ENCODE measurements around the gene ST6GAL1. TPM values are rescaled to one million over a fixed set of nuclear protein-coding genes. Genes with fewer than 3 reads are reported as not detected.

Gene ST6GAL1
- total and polyA plus RNA-seq, 12 donors: 7.2 to 95.0 (median 55.4) TPM

DNA sequence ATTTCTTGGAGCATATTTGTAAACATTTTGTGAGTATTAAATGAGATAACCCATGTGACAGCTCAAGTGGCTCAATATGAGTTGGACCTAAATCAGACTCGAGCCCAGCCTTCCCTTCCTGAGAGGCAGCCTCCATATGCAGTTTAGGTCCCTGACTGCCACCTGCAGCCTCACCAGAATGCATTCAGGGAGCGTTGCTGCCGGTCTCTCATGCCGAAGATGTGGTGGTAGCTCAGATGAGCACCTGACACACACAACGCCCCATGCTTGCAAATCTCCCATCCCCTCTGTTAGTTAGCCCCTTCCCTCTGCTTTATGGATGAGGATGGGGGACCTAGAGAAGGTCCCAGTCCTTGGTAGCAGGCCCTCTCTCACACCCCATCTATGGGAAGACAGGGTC, 9.2 kb downstream of the ST6GAL1 start:
- no peaks in the 10 kb centered on the region for H3K36me3 ChIP-seq (replicated peaks in 1 of 2)
- no peak overlapping the region for H3K4me3 ChIP-seq
- peak in 1 of 7 donors; percentile 34 for DNase-seq
- H3K27ac ChIP-seq: no peak overlapping the region
- intact Hi-C loops (cut with DNase I): no loop called here
- no peaks in the 10 kb centered on the region for H3K9me3 ChIP-seq (replicated peaks in 1 of 3)
- H3K27me3 ChIP-seq: no peaks in the 10 kb centered on the region
- no peaks in the 10 kb centered on the region for H3K4me1 ChIP-seq (replicated peaks in 1 of 2)
- WGBS, 4 donors: 84 to 96% (median 85%) methylated on average over 4 to 5 of the region's 5 CpGs
- TF ChIP-seq, protein P1, sequence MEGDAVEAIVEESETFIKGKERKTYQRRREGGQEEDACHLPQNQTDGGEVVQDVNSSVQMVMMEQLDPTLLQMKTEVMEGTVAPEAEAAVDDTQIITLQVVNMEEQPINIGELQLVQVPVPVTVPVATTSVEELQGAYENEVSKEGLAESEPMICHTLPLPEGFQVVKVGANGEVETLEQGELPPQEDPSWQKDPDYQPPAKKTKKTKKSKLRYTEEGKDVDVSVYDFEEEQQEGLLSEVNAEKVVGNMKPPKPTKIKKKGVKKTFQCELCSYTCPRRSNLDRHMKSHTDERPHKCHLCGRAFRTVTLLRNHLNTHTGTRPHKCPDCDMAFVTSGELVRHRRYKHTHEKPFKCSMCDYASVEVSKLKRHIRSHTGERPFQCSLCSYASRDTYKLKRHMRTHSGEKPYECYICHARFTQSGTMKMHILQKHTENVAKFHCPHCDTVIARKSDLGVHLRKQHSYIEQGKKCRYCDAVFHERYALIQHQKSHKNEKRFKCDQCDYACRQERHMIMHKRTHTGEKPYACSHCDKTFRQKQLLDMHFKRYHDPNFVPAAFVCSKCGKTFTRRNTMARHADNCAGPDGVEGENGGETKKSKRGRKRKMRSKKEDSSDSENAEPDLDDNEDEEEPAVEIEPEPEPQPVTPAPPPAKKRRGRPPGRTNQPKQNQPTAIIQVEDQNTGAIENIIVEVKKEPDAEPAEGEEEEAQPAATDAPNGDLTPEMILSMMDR (IDR thresholded peaks at IDR 0.05): no peak

- Histone ChIP-seq H3K4me1 (replicated peaks in 1 of 2) (no peaks in the 10 kb centered on the region), H3K27ac (peak overlapping the region in 1 of 5 donors; percentile 38), H3K36me3 (replicated peaks in 1 of 2) (no peaks in the 10 kb centered on the region), H3K27me3 (no peaks in the 10 kb centered on the region), H3K9me3 (replicated peaks in 1 of 3) (no peaks in the 10 kb centered on the region), H3K4me3 (no peak overlapping the region)
- TF ChIP-seq POLR2A (IDR thresholded peaks at IDR 0.05): no peak
- TF ChIP-seq, protein P1 (IDR thresholded peaks at IDR 0.05): no peak
- WGBS, 4 donors: 16 to 26% (median 21%) methylated on average over 4 of the region's 4 CpGs
- intact Hi-C loops (cut with DNase I): no loop called here
- peak in 1 of 7 donors; percentile 50 for DNase-seq
These were observed 10.6 kb downstream of the ST6GAL1 start for GRCh38 chr3:186940967-186941366.

- Histone ChIP-seq H3K36me3 (replicated peaks in 1 of 2) (no peaks in the 10 kb centered on the region), H3K27ac (no peak overlapping the region), H3K27me3 (no peaks in the 10 kb centered on the region), H3K9me3 (replicated peaks in 1 of 3) (no peaks in the 10 kb centered on the region), H3K4me3 (no peak overlapping the region), H3K4me1 (replicated peaks in 1 of 2) (no peaks in the 10 kb centered on the region)
- intact Hi-C loops (cut with DNase I): no loop called here
- TF ChIP-seq POLR2A (IDR thresholded peaks at IDR 0.05): no peak
- TF ChIP-seq, protein P1 (IDR thresholded peaks at IDR 0.05): no peak
- 57 to 67% (median 63%) methylated on average over 4 of the region's 4 CpGs for WGBS, 4 donors
- DNase-seq: no peak
These were observed 11.8 kb downstream of the ST6GAL1 start for GRCh38 chr3:186942168-186942567.

- Histone ChIP-seq H3K36me3 (replicated peaks in 1 of 2) (no peaks in the 10 kb centered on the region), H3K4me3 (no peak overlapping the region), H3K9me3 (replicated peaks in 1 of 3) (no peaks in the 10 kb centered on the region), H3K4me1 (replicated peaks in 1 of 2) (no peaks in the 10 kb centered on the region), H3K27ac (no peak overlapping the region), H3K27me3 (no peaks in the 10 kb centered on the region)
- TF ChIP-seq, protein P1 (IDR thresholded peaks at IDR 0.05): no peak
- no peak for TF ChIP-seq POLR2A (IDR thresholded peaks at IDR 0.05)
- WGBS, 4 donors: 81 to 86% (median 83%) methylated on average over 8 of the region's 8 CpGs
- intact Hi-C loops (cut with DNase I): no loop called here
- no peak for DNase-seq
These were observed 15.0 kb downstream of the ST6GAL1 start for GRCh38 chr3:186945255-186945823.
